ENCODE data around the gene DAP3. TPM values are rescaled to one million over a fixed set of nuclear protein-coding genes. Genes with fewer than 3 reads are reported as not detected.
"Not testable (repeated sequence)": the region's sequence is repeated elsewhere in the genome, so short reads cannot be mapped to it uniquely, and the experiment has no call there.

The DAP3 gene
- total RNA-seq, 4 donors from 2014 or later, result 73.5 to 131 (median 87.9) TPM

GRCh38 chr1:155759966-155760630, 71.2 kb downstream of the DAP3 start:
- intact Hi-C loops (cut with DNase I), result no loop called here
- over 99% methylated on average over 4 of the region's 4 CpGs for whole genome bisulfite sequencing
- no peaks in the 10 kb centered on the region for H3K9me3 ChIP-seq
- no peak overlapping the region for H3K27ac ChIP-seq (replicated peaks in 1 of 4)
- H3K4me1 ChIP-seq, result no peaks in the 10 kb centered on the region
- no peak overlapping the region for H3K4me3 ChIP-seq
- TF ChIP-seq POLR2A (IDR thresholded peaks at IDR 0.05; ENCODE audit: low read depth) (no peak), EP300 (IDR thresholded peaks at IDR 0.05) (no peak), CTCF (IDR thresholded peaks at IDR 0.05) (no peak), POLR2AphosphoS5 (IDR thresholded peaks at IDR 0.05) (no peak)
- H3K27me3 ChIP-seq, result no peaks in the 10 kb centered on the region
- DNase-seq (ENCODE audit: extremely low spot score), result no peak
- H3K36me3 ChIP-seq, result peaks cover 51 to 94% (median 90%) of the 10 kb centered on the region in 4 donors

GRCh38 chr1:155760751-155761475, 72.0 kb downstream of the DAP3 start:
- no peaks in the 10 kb centered on the region for H3K9me3 ChIP-seq
- peaks cover 56 to 94% (median 90%) of the 10 kb centered on the region in 4 donors for H3K36me3 ChIP-seq
- H3K4me3 ChIP-seq, result no peak overlapping the region
- no peaks in the 10 kb centered on the region for H3K27me3 ChIP-seq
- no peaks in the 10 kb centered on the region for H3K4me1 ChIP-seq
- no peak for DNase-seq (ENCODE audit: extremely low spot score)
- TF ChIP-seq POLR2AphosphoS5 (IDR thresholded peaks at IDR 0.05), result no peak
- no peak for TF ChIP-seq EP300 (IDR thresholded peaks at IDR 0.05)
- TF ChIP-seq POLR2A (IDR thresholded peaks at IDR 0.05; ENCODE audit: low read depth), result no peak
- no peak for TF ChIP-seq CTCF (IDR thresholded peaks at IDR 0.05)
- H3K27ac ChIP-seq (replicated peaks in 1 of 4), result no peak overlapping the region
- intact Hi-C loops (cut with DNase I), result no loop called here
- 96% methylated on average over 2 of the region's 2 CpGs for WGBS

- DNase-seq (ENCODE audit: extremely low spot score), result no peak
- TF ChIP-seq EP300 (IDR thresholded peaks at IDR 0.05) (no peak), POLR2A (IDR thresholded peaks at IDR 0.05; ENCODE audit: low read depth) (no peak), CTCF (IDR thresholded peaks at IDR 0.05) (no peak), POLR2AphosphoS5 (IDR thresholded peaks at IDR 0.05) (no peak)
- Histone ChIP-seq H3K4me3 (no peak overlapping the region), H3K36me3 (peaks cover 53 to 94% (median 90%) of the 10 kb centered on the region in 4 donors), H3K27ac (replicated peaks in 1 of 4) (no peak overlapping the region), H3K27me3 (no peaks in the 10 kb centered on the region), H3K9me3 (no peaks in the 10 kb centered on the region), H3K4me1 (no peaks in the 10 kb centered on the region)
- intact Hi-C loops (cut with DNase I), result no loop called here
- 88% methylated on average over 11 of the region's 11 CpGs for WGBS
Observed at GRCh38 chr1:155761736-155762405, 73.0 kb downstream of the DAP3 start.

GRCh38 chr1:155763090-155763815, 74.4 kb downstream of the DAP3 start:
- H3K27ac ChIP-seq (replicated peaks in 1 of 4); intact Hi-C loops (cut with DNase I); H3K9me3 ChIP-seq; H3K4me1 ChIP-seq; DNase-seq (ENCODE audit: extremely low spot score); H3K4me3 ChIP-seq; H3K27me3 ChIP-seq: not testable (repeated sequence)
- 78% methylated on average over 6 of the region's 6 CpGs for WGBS
- H3K36me3 ChIP-seq, result peaks cover 51 to 97% (median 94%) of the 10 kb centered on the region in 4 donors

- DNase-seq (ENCODE audit: extremely low spot score); H3K4me3 ChIP-seq; H3K4me1 ChIP-seq; intact Hi-C loops (cut with DNase I); H3K27me3 ChIP-seq; H3K9me3 ChIP-seq; H3K27ac ChIP-seq (replicated peaks in 1 of 4): not testable (repeated sequence)
- peaks cover 54 to 97% (median 94%) of the 10 kb centered on the region in 4 donors for H3K36me3 ChIP-seq
- 87% methylated on average over 7 of the region's 7 CpGs for WGBS
Observed at GRCh38 chr1:155763989-155764388, 75.1 kb downstream of the DAP3 start.

- WGBS, result 79% methylated on average over 4 of the region's 5 CpGs
- H3K4me3 ChIP-seq; H3K27ac ChIP-seq (replicated peaks in 1 of 4); H3K27me3 ChIP-seq; intact Hi-C loops (cut with DNase I); H3K9me3 ChIP-seq; DNase-seq (ENCODE audit: extremely low spot score); H3K4me1 ChIP-seq: not testable (repeated sequence)
- H3K36me3 ChIP-seq, result peaks cover 64 to 97% (median 95%) of the 10 kb centered on the region in 4 donors
Observed at GRCh38 chr1:155767399-155767989, 78.6 kb downstream of the DAP3 start.
